ENCODE measurements around the gene NTM.

NTM gene

GRCh38 chr11:131849485-131849884 is 479.1 kb downstream of the NTM start:
- ChIA-PET CTCF (no interaction called here), POLR2A (no interaction called here)
- DNase-seq (ENCODE audit: extremely low spot score) = no peak
- no peak for TF ChIP-seq ARNT (IDR thresholded peaks at IDR 0.05)
- no peak for TF ChIP-seq SUZ12 (IDR thresholded peaks at IDR 0.05)
- TF ChIP-seq BHLHE40 (IDR thresholded peaks at IDR 0.05; ENCODE audit: borderline replicate concordance) = no peak

- TF ChIP-seq FOXA1 (IDR thresholded peaks at IDR 0.05) = no peak
- no peak for TF ChIP-seq FOXK2 (IDR thresholded peaks at IDR 0.05)
- no peak for TF ChIP-seq TARDBP (IDR thresholded peaks at IDR 0.05)
- no peak for TF ChIP-seq ARNT (IDR thresholded peaks at IDR 0.05)
- TF ChIP-seq PKNOX1 (IDR thresholded peaks at IDR 0.05) = no peak
- TF ChIP-seq ELF4 (IDR thresholded peaks at IDR 0.05) = no peak
- TF ChIP-seq FOXM1 (IDR thresholded peaks at IDR 0.05; ENCODE audit: borderline replicate concordance) = no peak
- TF ChIP-seq SP1 (IDR thresholded peaks at IDR 0.05) = no peak
- TF ChIP-seq L3MBTL2 (conservative IDR thresholded peaks at IDR 0.05) = no peak
- TF ChIP-seq SUZ12 (IDR thresholded peaks at IDR 0.05) = no peak
- TF ChIP-seq NFRKB (IDR thresholded peaks at IDR 0.05) = no peak
- no peak for TF ChIP-seq ZNF384 (IDR thresholded peaks at IDR 0.05)
- TF ChIP-seq BHLHE40 (IDR thresholded peaks at IDR 0.05; ENCODE audit: borderline replicate concordance) = no peak
- TF ChIP-seq HDGF (IDR thresholded peaks at IDR 0.05; ENCODE audit: borderline replicate concordance) = no peak
- no peak for TF ChIP-seq CTBP1 (IDR thresholded peaks at IDR 0.05; ENCODE audit: borderline replicate concordance)
- no peak for TF ChIP-seq LEF1 (IDR thresholded peaks at IDR 0.05; ENCODE audit: borderline replicate concordance)
- CTCF ChIA-PET = no interaction called here
- POLR2A ChIA-PET = no interaction called here
- DNase-seq (ENCODE audit: extremely low spot score) = no peak
Measured at GRCh38 chr11:131850507-131850906, 480.1 kb downstream of the NTM start.

- TF ChIP-seq HDGF (IDR thresholded peaks at IDR 0.05; ENCODE audit: borderline replicate concordance) (no peak), FOXA1 (IDR thresholded peaks at IDR 0.05) (no peak)
- ChIA-PET POLR2A (no interaction called here), CTCF (interaction anchor here (0.5 kb wide), 1 partner anchor 1669 kb away, joined by 4 read pairs; no protein-coding TSS in a partner anchor)
- no peak for DNase-seq (ENCODE audit: extremely low spot score)
Measured at GRCh38 chr11:131851964-131852755, 481.7 kb downstream of the NTM start.

- TF ChIP-seq ZNF384 (IDR thresholded peaks at IDR 0.05) = no peak
- TF ChIP-seq FOXM1 (IDR thresholded peaks at IDR 0.05; ENCODE audit: borderline replicate concordance) = no peak
- no peak for TF ChIP-seq PKNOX1 (IDR thresholded peaks at IDR 0.05)
- no peak for TF ChIP-seq ARNT (IDR thresholded peaks at IDR 0.05)
- TF ChIP-seq L3MBTL2 (conservative IDR thresholded peaks at IDR 0.05) = no peak
- no peak for TF ChIP-seq TARDBP (IDR thresholded peaks at IDR 0.05)
- no peak for TF ChIP-seq SP1 (IDR thresholded peaks at IDR 0.05)
- TF ChIP-seq LEF1 (IDR thresholded peaks at IDR 0.05; ENCODE audit: borderline replicate concordance) = no peak
- no peak for TF ChIP-seq CTBP1 (IDR thresholded peaks at IDR 0.05; ENCODE audit: borderline replicate concordance)
- TF ChIP-seq ELF4 (IDR thresholded peaks at IDR 0.05) = no peak
- TF ChIP-seq HDGF (IDR thresholded peaks at IDR 0.05; ENCODE audit: borderline replicate concordance) = no peak
- no peak for TF ChIP-seq SUZ12 (IDR thresholded peaks at IDR 0.05)
- no peak for TF ChIP-seq NFRKB (IDR thresholded peaks at IDR 0.05)
- no peak for TF ChIP-seq FOXA1 (IDR thresholded peaks at IDR 0.05)
- CTCF ChIA-PET = no interaction called here
- no peak for DNase-seq (ENCODE audit: extremely low spot score)
- POLR2A ChIA-PET = no interaction called here
Measured at GRCh38 chr11:131852757-131853156, 482.3 kb downstream of the NTM start.

- ChIA-PET POLR2A (no interaction called here), CTCF (no interaction called here)
- no peak for DNase-seq (ENCODE audit: extremely low spot score)
- TF ChIP-seq SUZ12 (IDR thresholded peaks at IDR 0.05) (no peak), SP1 (IDR thresholded peaks at IDR 0.05) (no peak), FOXA1 (IDR thresholded peaks at IDR 0.05) (no peak), TARDBP (IDR thresholded peaks at IDR 0.05) (no peak), CTBP1 (IDR thresholded peaks at IDR 0.05; ENCODE audit: borderline replicate concordance) (no peak), FOXM1 (IDR thresholded peaks at IDR 0.05; ENCODE audit: borderline replicate concordance) (no peak), NFRKB (IDR thresholded peaks at IDR 0.05) (no peak)
Measured at GRCh38 chr11:131854391-131854790, 484.0 kb downstream of the NTM start.

- POLR2A ChIA-PET = no interaction called here
- TF ChIP-seq SP1 (IDR thresholded peaks at IDR 0.05) (no peak), FOXK2 (IDR thresholded peaks at IDR 0.05) (no peak), CTBP1 (IDR thresholded peaks at IDR 0.05; ENCODE audit: borderline replicate concordance) (no peak), L3MBTL2 (conservative IDR thresholded peaks at IDR 0.05) (no peak), TARDBP (IDR thresholded peaks at IDR 0.05) (no peak), FOXM1 (IDR thresholded peaks at IDR 0.05; ENCODE audit: borderline replicate concordance) (no peak), PKNOX1 (IDR thresholded peaks at IDR 0.05) (no peak), BHLHE40 (IDR thresholded peaks at IDR 0.05; ENCODE audit: borderline replicate concordance) (no peak)
- CTCF ChIA-PET = no interaction called here
- DNase-seq (ENCODE audit: extremely low spot score) = no peak
Measured at GRCh38 chr11:131855320-131855719, 484.9 kb downstream of the NTM start.

GRCh38 chr11:131857246-131857645 is 486.8 kb downstream of the NTM start:
- ChIA-PET CTCF (interaction anchor here (1.3 kb wide), 1 partner anchor 11 kb away, joined by 5 read pairs; no protein-coding TSS in a partner anchor), POLR2A (no interaction called here)
- TF ChIP-seq HDGF (IDR thresholded peaks at IDR 0.05; ENCODE audit: borderline replicate concordance) (no peak), PKNOX1 (IDR thresholded peaks at IDR 0.05) (no peak), FOXK2 (IDR thresholded peaks at IDR 0.05) (no peak), FOXA1 (IDR thresholded peaks at IDR 0.05) (no peak), FOXM1 (IDR thresholded peaks at IDR 0.05; ENCODE audit: borderline replicate concordance) (no peak), CTBP1 (IDR thresholded peaks at IDR 0.05; ENCODE audit: borderline replicate concordance) (no peak), TARDBP (IDR thresholded peaks at IDR 0.05) (no peak), ZNF384 (IDR thresholded peaks at IDR 0.05) (no peak)
- DNase-seq (ENCODE audit: extremely low spot score) = no peak
